Tibial nerve (tissue), 4 donors: ENCODE measurements around the gene PRTFDC1.

Source experiments
- CTCF ChIP-seq, 5 experiments: fragments of 200-600 bp in 3 of 5; fragments of 450-650 bp in 2 of 5; sonication (generic) in 3 of 5; IDR thresholded peaks; one replicate each; pipeline ENCODE4 v1.5.1; 2016 to 2019; ENCODE audit warnings: antibody characterized with exemption in 5 of 5, mild to moderate bottlenecking in 3 of 5, moderate library complexity in 2 of 5
- EP300 ChIP-seq, 2 donors: sonication (generic); formaldehyde crosslinking; IDR thresholded peaks; one replicate each; pipeline ENCODE4 v1.6.1; 2017; ENCODE audit warnings: antibody characterized with exemption in 2 of 2, mild to moderate bottlenecking in 1 of 2
- POLR2A ChIP-seq, 2 donors: fragments of 450-650 bp; IDR thresholded peaks; one replicate each; pipeline ENCODE4 v1.6.1; 2017; ENCODE audit warnings: antibody characterized with exemption in 2 of 2, mild to moderate bottlenecking in 2 of 2, moderate library complexity in 2 of 2

- TF ChIP-seq POLR2A (IDR thresholded peaks at IDR 0.05) (no peak), CTCF (IDR thresholded peaks at IDR 0.05) (no peak), EP300 (IDR thresholded peaks at IDR 0.05) (no peak)
These were observed 117.5 kb downstream of the PRTFDC1 start for GRCh38 chr10:24834869-24835268.
